Fibroblast of skin of left biceps (primary cell): ENCODE data around the gene FMO5.

Experiments
- DNase-seq, 2 experiments: peaks; one replicate each; pipeline ENCODE4 v3.0.0-alpha.2; 2013; ENCODE audit warnings: low read depth in 2 of 2

The FMO5 gene

DNA sequence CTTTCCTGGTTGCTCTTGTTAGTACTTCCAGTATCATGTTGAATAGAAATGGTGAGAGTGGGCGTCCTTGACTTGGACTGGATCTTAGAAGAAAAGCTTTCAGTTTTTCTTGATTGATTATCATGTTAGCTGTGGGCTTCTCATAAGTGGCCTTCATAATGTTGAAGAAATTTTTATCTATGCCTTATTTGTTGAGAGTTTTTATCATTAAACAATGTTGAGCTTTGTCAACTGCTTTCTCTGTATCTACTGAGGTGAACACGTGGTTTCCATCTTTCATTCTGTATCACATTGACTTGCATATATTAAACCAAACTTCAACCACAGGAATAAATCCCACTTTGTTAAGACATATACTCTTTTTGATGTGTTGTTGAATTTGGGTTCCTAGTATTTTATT, 82.3 kb downstream of the FMO5 start:
- no peak for DNase-seq
